ENCODE results near the gene SMIM28.

Gene SMIM28

GRCh38 chr6:138377844-138378243 lies at the start of gene SMIM28:
Gene SMIM28, plus strand, starts transcription at chr6:138377905. Its CDS starts 168 bp downstream, at chr6:138378073.
- no peak for TF ChIP-seq CTCF (IDR thresholded peaks at IDR 0.05; ENCODE audit: insufficient read depth, low read depth, low read length, missing control alignments)

DNA sequence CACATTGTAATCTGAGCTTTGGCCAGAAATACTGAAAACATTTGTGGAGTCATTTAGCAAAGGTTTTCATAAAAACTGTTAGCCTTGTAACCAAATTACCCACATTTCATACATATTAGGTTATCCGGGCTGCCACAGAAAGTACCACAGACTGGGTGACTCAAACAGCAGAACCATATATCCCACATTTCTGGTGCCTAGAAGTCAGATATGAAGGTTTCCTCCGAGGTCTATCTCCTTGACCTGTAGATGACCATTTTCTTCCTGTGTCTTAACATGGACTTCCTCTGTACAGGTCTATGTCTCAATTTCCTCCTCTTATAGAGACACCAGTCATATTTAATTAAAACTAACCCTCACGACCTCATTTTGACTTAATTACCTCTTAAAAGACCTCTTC lies 49.5 kb upstream of the SMIM28 start:
- no peak overlapping the region for H3K4me3 ChIP-seq (ENCODE audit: low read length)
- TF ChIP-seq CTCF (IDR thresholded peaks at IDR 0.05; ENCODE audit: insufficient read depth, low read depth, low read length, missing control alignments) = no peak
- DNase-seq (ENCODE audit: low read depth) = no peak

More at GRCh38 chr6:138377844-138378243, at the start of gene SMIM28:
- DNase-seq (ENCODE audit: low read depth) = no peak
- H3K4me3 ChIP-seq (ENCODE audit: low read length) = no peak within 1 kb of the TSS

DNA sequence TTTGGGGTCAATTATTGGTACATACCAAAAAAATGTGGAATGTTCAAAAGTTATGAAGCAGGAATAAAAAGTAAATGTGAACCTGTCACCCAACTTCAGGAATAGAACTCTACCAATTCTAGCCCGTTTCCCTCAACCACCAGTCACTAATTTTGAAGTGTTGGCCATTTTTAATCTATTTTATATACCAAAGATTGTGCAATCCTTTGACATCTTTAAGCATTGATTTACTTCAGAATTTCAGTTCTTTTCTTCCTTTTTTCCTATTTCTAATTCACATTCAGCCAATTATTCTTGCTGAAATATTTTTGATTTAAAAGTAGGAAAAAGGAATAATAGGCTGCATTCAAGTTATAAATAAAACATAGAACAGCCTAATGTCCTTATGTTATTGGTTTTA lies 46.9 kb upstream of the SMIM28 start:
- H3K4me3 ChIP-seq (ENCODE audit: low read length) = no peak overlapping the region
- DNase-seq (ENCODE audit: low read depth) = no peak
- TF ChIP-seq CTCF (IDR thresholded peaks at IDR 0.05; ENCODE audit: insufficient read depth, low read depth, low read length, missing control alignments) = no peak

- H3K4me3 ChIP-seq (ENCODE audit: low read length) = no peak overlapping the region
- no peak for TF ChIP-seq CTCF (IDR thresholded peaks at IDR 0.05; ENCODE audit: insufficient read depth, low read depth, low read length, missing control alignments)
- DNase-seq (ENCODE audit: low read depth) = no peak
These were observed 46.3 kb upstream of the SMIM28 start for GRCh38 chr6:138331444-138331843.

GRCh38 chr6:138331984-138332383 lies 45.7 kb upstream of the SMIM28 start:
- no peak overlapping the region for H3K4me3 ChIP-seq (ENCODE audit: low read length)
- TF ChIP-seq CTCF (IDR thresholded peaks at IDR 0.05; ENCODE audit: insufficient read depth, low read depth, low read length, missing control alignments) = no peak
- no peak for DNase-seq (ENCODE audit: low read depth)

DNA sequence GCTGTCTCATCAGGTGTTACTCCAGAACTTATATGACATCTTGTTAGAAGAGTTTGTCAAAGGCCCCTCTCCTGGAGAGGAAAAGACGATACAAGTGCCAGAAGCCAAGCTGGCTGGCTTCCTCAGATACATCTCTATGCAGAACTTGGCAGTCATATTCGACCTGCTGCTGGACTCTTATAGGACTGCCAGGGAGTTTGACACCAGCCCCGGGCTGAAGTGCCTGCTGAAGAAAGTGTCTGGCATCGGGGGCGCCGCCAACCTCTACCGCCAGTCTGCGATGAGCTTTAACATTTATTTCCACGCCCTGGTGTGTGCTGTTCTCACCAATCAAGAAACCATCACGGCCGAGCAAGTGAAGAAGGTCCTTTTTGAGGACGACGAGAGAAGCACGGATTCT lies 43.7 kb upstream of the SMIM28 start:
- DNase-seq (ENCODE audit: low read depth) = no peak
- TF ChIP-seq CTCF (IDR thresholded peaks at IDR 0.05; ENCODE audit: insufficient read depth, low read depth, low read length, missing control alignments) = no peak
- H3K4me3 ChIP-seq (ENCODE audit: low read length) = no peak overlapping the region

- H3K4me3 ChIP-seq (ENCODE audit: low read length) = no peak overlapping the region
- no peak for DNase-seq (ENCODE audit: low read depth)
- TF ChIP-seq CTCF (IDR thresholded peaks at IDR 0.05; ENCODE audit: insufficient read depth, low read depth, low read length, missing control alignments) = no peak
These were observed 42.7 kb upstream of the SMIM28 start for GRCh38 chr6:138334963-138335362.

Measured in epithelial cell of esophagus (primary cell).